Measurements from ENCODE around the gene RPAP3.
"Not testable (repeated sequence)": the region's sequence is repeated elsewhere in the genome, so short reads cannot be mapped to it uniquely, and the experiment has no call there.

The RPAP3 gene

DNA sequence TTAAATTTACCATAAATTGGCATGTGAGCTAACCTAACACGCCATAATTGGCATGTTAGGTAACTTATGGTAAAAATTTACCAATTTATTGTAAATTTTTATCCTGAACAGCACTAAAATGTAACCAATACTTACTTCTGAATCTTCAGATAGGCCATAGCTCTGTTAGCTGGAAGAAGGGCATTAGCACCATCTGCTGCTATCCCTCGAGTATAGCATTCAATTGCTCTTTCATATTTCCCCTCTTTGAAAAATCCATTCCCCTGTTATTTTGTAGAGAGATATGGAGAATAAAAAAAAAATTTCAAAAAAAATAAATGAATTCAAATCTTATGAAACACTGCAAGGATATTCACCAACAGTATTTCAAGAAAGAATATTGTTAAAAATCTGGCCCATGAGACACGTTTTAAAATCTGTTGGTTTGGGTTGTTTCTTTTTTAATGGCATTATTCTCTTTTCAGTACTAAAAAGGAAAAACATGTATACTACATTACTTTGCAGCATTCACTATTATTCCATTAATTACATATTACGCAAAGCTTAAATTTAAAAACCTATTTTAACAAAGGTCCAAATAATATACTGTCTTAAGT lies 19.1 kb downstream of the RPAP3 start:
- no peak overlapping the region for H3K14ac ChIP-seq (ENCODE audit: low read length)
- no peak overlapping the region for H2AK5ac ChIP-seq (ENCODE audit: low read depth, low read length)
- no peak overlapping the region for H4K8ac ChIP-seq (ENCODE audit: low read depth, low read length)
- H2BK120ac ChIP-seq (ENCODE audit: low read depth, low read length) = no peak overlapping the region
- no peak overlapping the region for H2BK15ac ChIP-seq (ENCODE audit: low read length)
- H4K91ac ChIP-seq (ENCODE audit: low read depth, low read length, poor library complexity) = no peak overlapping the region
- H2BK5ac ChIP-seq (ENCODE audit: low read length) = no peak overlapping the region
- H3K23ac ChIP-seq (ENCODE audit: low read depth, low read length, poor library complexity) = no peak overlapping the region
- 100% methylated on average over 1 of the region's 4 CpGs; no CpG with 5 or more reads in 1 of the 2 donors for WGBS, 2 donors (ENCODE audit: extremely low coverage in 2 of 2, insufficient read length in 2 of 2, insufficient replicate concordance in 1 of 2)
- H3K9ac ChIP-seq (ENCODE audit: low read depth, low read length, poor library complexity) = no peak overlapping the region
- no peak overlapping the region for H3K18ac ChIP-seq (ENCODE audit: low read length)
- H3K4me3 ChIP-seq (ENCODE audit: low read length in 2 of 2) = no peak overlapping the region
- H3K36me3 ChIP-seq (replicated peaks in 1 of 2; ENCODE audit: control insufficient read depth in 2 of 2, insufficient read depth in 2 of 2, low read length in 2 of 2) = peaks cover 10 to 94% of the 10 kb centered on the region in 2 donors
- H2BK12ac ChIP-seq (ENCODE audit: low read length) = no peak overlapping the region
- H3K4ac ChIP-seq (ENCODE audit: low read length) = no peak overlapping the region
- H3K79me1 ChIP-seq (ENCODE audit: low read depth, low read length) = no peaks in the 10 kb centered on the region
- no peak overlapping the region for H3K4me2 ChIP-seq (ENCODE audit: insufficient read depth, low read length, poor library complexity, severe bottlenecking)
- no peak overlapping the region for H3K27ac ChIP-seq (replicated peaks; ENCODE audit: low read length)
- H3K27me3 ChIP-seq (ENCODE audit: control insufficient read depth in 3 of 3, insufficient read depth in 3 of 3, low read depth in 1 of 3, low read length in 3 of 3) = no peaks in the 10 kb centered on the region
- no peaks in the 10 kb centered on the region for H3K4me1 ChIP-seq (ENCODE audit: control insufficient read depth in 2 of 2, insufficient read depth in 1 of 2, low read depth in 1 of 2, low read length in 2 of 2)
- DNase-seq (ENCODE audit: low spot score) = peak; percentile 11
- H3K9me3 ChIP-seq (replicated peaks in 1 of 2; ENCODE audit: control insufficient read depth in 2 of 2, insufficient read depth in 1 of 2, low read depth in 1 of 2, low read length in 2 of 2) = no peaks in the 10 kb centered on the region
- no peak overlapping the region for H2AFZ ChIP-seq (ENCODE audit: low read length)

DNA sequence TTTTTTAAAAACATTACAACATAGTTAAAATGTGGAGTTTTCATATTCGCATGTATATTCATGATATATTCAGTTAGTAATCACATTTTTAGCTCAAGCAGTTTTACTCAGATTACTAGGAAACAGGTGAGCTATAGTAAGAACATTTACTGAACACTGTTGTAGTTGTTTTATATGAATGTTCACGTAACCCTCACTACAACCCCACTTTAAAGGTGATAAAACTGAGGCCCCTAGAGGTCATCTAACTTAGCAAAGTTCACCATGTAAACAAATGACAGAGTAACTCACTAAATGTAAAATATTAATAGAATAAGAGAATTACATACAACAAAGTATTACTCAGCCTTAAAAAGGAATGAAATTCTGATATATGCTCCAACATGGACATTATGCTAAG lies 26.0 kb downstream of the RPAP3 start:
- H2AFZ ChIP-seq (ENCODE audit: low read length) = no peak overlapping the region
- no peak overlapping the region for H2AK5ac ChIP-seq (ENCODE audit: low read depth, low read length)
- no peak overlapping the region for H3K27ac ChIP-seq (replicated peaks; ENCODE audit: low read length)
- H3K9ac ChIP-seq (ENCODE audit: low read depth, low read length, poor library complexity) = no peak overlapping the region
- no peak overlapping the region for H4K91ac ChIP-seq (ENCODE audit: low read depth, low read length, poor library complexity)
- no peak overlapping the region for H3K14ac ChIP-seq (ENCODE audit: low read length)
- H3K27me3 ChIP-seq (ENCODE audit: control insufficient read depth in 3 of 3, insufficient read depth in 3 of 3, low read depth in 1 of 3, low read length in 3 of 3) = no peaks in the 10 kb centered on the region
- H2BK15ac ChIP-seq (ENCODE audit: low read length) = no peak overlapping the region
- no peaks in the 10 kb centered on the region for H3K79me1 ChIP-seq (ENCODE audit: low read depth, low read length)
- H3K9me3 ChIP-seq (replicated peaks in 1 of 2; ENCODE audit: control insufficient read depth in 2 of 2, insufficient read depth in 1 of 2, low read depth in 1 of 2, low read length in 2 of 2) = peaks cover 0 to 7% of the 10 kb centered on the region in 2 donors
- no peak overlapping the region for H2BK120ac ChIP-seq (ENCODE audit: low read depth, low read length)
- no peak overlapping the region for H3K23ac ChIP-seq (ENCODE audit: low read depth, low read length, poor library complexity)
- no peak overlapping the region for H3K4me3 ChIP-seq (ENCODE audit: low read length in 2 of 2)
- no peak overlapping the region for H2BK5ac ChIP-seq (ENCODE audit: low read length)
- DNase-seq (ENCODE audit: low spot score) = no peak
- no CpG with 5 or more reads among the region's 2 CpGs for WGBS, 2 donors (ENCODE audit: extremely low coverage in 2 of 2, insufficient read length in 2 of 2, insufficient replicate concordance in 1 of 2)
- no peak overlapping the region for H4K8ac ChIP-seq (ENCODE audit: low read depth, low read length)
- peaks cover 3 to 74% of the 10 kb centered on the region in 2 donors for H3K36me3 ChIP-seq (replicated peaks in 1 of 2; ENCODE audit: control insufficient read depth in 2 of 2, insufficient read depth in 2 of 2, low read length in 2 of 2)
- no peak overlapping the region for H2BK12ac ChIP-seq (ENCODE audit: low read length)
- no peak overlapping the region for H3K4me2 ChIP-seq (ENCODE audit: insufficient read depth, low read length, poor library complexity, severe bottlenecking)
- H3K4ac ChIP-seq (ENCODE audit: low read length) = no peak overlapping the region
- H3K18ac ChIP-seq (ENCODE audit: low read length) = no peak overlapping the region
- no peaks in the 10 kb centered on the region for H3K4me1 ChIP-seq (ENCODE audit: control insufficient read depth in 2 of 2, insufficient read depth in 1 of 2, low read depth in 1 of 2, low read length in 2 of 2)

DNA sequence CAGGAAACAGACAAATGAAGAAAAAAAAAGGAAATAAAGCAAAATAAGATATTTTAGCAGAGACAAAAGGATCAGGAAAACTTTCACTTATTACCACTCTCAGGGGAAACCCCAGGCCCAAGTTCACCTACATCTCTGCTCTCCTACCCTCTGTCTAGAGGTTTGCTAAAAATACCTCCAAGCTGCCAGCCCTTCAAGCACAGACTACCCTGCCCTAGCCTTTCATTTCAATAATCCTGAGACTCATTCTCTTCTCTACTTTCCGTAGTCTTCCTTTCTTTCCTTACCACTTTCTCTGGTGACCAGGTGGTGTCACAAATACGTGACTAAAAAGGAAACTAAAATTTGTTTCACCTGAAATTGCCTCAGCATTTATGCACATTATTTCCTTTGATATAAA lies 33.8 kb downstream of the RPAP3 start:
- H3K27ac ChIP-seq (replicated peaks; ENCODE audit: low read length) = no peak overlapping the region
- H3K14ac ChIP-seq (ENCODE audit: low read length) = no peak overlapping the region
- no peak overlapping the region for H4K8ac ChIP-seq (ENCODE audit: low read depth, low read length)
- no peak overlapping the region for H2BK120ac ChIP-seq (ENCODE audit: low read depth, low read length)
- DNase-seq (ENCODE audit: low spot score) = no peak
- H3K4ac ChIP-seq (ENCODE audit: low read length) = no peak overlapping the region
- no CpG with 5 or more reads among the region's 2 CpGs for WGBS, 2 donors (ENCODE audit: extremely low coverage in 2 of 2, insufficient read length in 2 of 2, insufficient replicate concordance in 1 of 2)
- no peak overlapping the region for H3K4me3 ChIP-seq (ENCODE audit: low read length in 2 of 2)
- H3K4me1 ChIP-seq (ENCODE audit: control insufficient read depth in 2 of 2, insufficient read depth in 1 of 2, low read depth in 1 of 2, low read length in 2 of 2) = no peaks in the 10 kb centered on the region
- H2AFZ ChIP-seq (ENCODE audit: low read length) = no peak overlapping the region
- H3K23ac ChIP-seq (ENCODE audit: low read depth, low read length, poor library complexity) = no peak overlapping the region
- H3K27me3 ChIP-seq (ENCODE audit: control insufficient read depth in 3 of 3, insufficient read depth in 3 of 3, low read depth in 1 of 3, low read length in 3 of 3) = no peaks in the 10 kb centered on the region
- H3K9ac ChIP-seq (ENCODE audit: low read depth, low read length, poor library complexity) = no peak overlapping the region
- no peak overlapping the region for H2BK5ac ChIP-seq (ENCODE audit: low read length)
- H3K9me3 ChIP-seq (replicated peaks in 1 of 2; ENCODE audit: control insufficient read depth in 2 of 2, insufficient read depth in 1 of 2, low read depth in 1 of 2, low read length in 2 of 2) = no peaks in the 10 kb centered on the region
- H3K36me3 ChIP-seq (replicated peaks in 1 of 2; ENCODE audit: control insufficient read depth in 2 of 2, insufficient read depth in 2 of 2, low read length in 2 of 2) = peaks cover 2 to 84% of the 10 kb centered on the region in 2 donors
- no peak overlapping the region for H2AK5ac ChIP-seq (ENCODE audit: low read depth, low read length)
- no peak overlapping the region for H2BK12ac ChIP-seq (ENCODE audit: low read length)
- H3K18ac ChIP-seq (ENCODE audit: low read length) = no peak overlapping the region
- H2BK15ac ChIP-seq (ENCODE audit: low read length) = no peak overlapping the region
- no peaks in the 10 kb centered on the region for H3K79me1 ChIP-seq (ENCODE audit: low read depth, low read length)
- H4K91ac ChIP-seq (ENCODE audit: low read depth, low read length, poor library complexity) = no peak overlapping the region
- H3K4me2 ChIP-seq (ENCODE audit: insufficient read depth, low read length, poor library complexity, severe bottlenecking) = no peak overlapping the region

DNA sequence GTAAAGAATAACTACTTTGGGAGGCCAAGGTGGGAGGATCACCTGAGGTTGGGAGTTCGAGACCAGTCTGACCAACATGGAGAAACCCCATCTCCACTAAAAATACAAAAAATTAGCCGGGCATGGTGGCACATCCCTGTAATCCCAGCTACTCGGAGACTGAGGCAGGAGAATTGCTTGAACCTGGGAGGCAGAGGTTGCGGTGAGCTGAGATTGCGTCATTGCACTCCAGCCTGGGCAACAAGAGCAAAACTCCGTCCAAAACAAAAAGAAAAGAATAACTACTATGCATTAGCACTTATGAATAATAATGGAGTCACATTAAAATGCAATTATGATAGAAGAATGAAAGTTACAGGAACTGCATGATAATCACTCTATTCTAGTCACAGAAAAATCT lies 37.9 kb downstream of the RPAP3 start:
- H3K23ac ChIP-seq (ENCODE audit: low read depth, low read length, poor library complexity); H2AK5ac ChIP-seq (ENCODE audit: low read depth, low read length); H2BK5ac ChIP-seq (ENCODE audit: low read length); H4K91ac ChIP-seq (ENCODE audit: low read depth, low read length, poor library complexity); H4K8ac ChIP-seq (ENCODE audit: low read depth, low read length); H2BK15ac ChIP-seq (ENCODE audit: low read length); H3K18ac ChIP-seq (ENCODE audit: low read length); H3K27ac ChIP-seq (replicated peaks; ENCODE audit: low read length); H3K4me2 ChIP-seq (ENCODE audit: insufficient read depth, low read length, poor library complexity, severe bottlenecking); H3K27me3 ChIP-seq (ENCODE audit: control insufficient read depth in 3 of 3, insufficient read depth in 3 of 3, low read depth in 1 of 3, low read length in 3 of 3); H3K4ac ChIP-seq (ENCODE audit: low read length); H3K79me1 ChIP-seq (ENCODE audit: low read depth, low read length); DNase-seq (ENCODE audit: low spot score); H3K14ac ChIP-seq (ENCODE audit: low read length); H3K9me3 ChIP-seq (replicated peaks in 1 of 2; ENCODE audit: control insufficient read depth in 2 of 2, insufficient read depth in 1 of 2, low read depth in 1 of 2, low read length in 2 of 2); H2BK12ac ChIP-seq (ENCODE audit: low read length); H2AFZ ChIP-seq (ENCODE audit: low read length); H3K9ac ChIP-seq (ENCODE audit: low read depth, low read length, poor library complexity); H2BK120ac ChIP-seq (ENCODE audit: low read depth, low read length); H3K4me3 ChIP-seq (ENCODE audit: low read length in 2 of 2); H3K4me1 ChIP-seq (ENCODE audit: control insufficient read depth in 2 of 2, insufficient read depth in 1 of 2, low read depth in 1 of 2, low read length in 2 of 2): not testable (repeated sequence)
- H3K36me3 ChIP-seq (replicated peaks in 1 of 2; ENCODE audit: control insufficient read depth in 2 of 2, insufficient read depth in 2 of 2, low read length in 2 of 2) = peaks cover 12 to 98% of the 10 kb centered on the region in 2 donors
- WGBS, 2 donors (ENCODE audit: extremely low coverage in 2 of 2, insufficient read length in 2 of 2, insufficient replicate concordance in 1 of 2) = no CpG with 5 or more reads among the region's 6 CpGs
